PC-3 (cell line): ENCODE results near the gene PCK2. TPM values are rescaled to one million over a fixed set of nuclear protein-coding genes. Genes with fewer than 3 reads are reported as not detected.

Source experiments
- ATAC-seq: fragments of 200-7000 bp; cut with Tn5 transposase; 2 replicates; pipeline ENCODE4 v1.9.1; 2020; ENCODE audit warnings: mild to moderate bottlenecking, moderate library complexity
- BruUV-seq: library from RNA; stranded (reverse); fragments of 400-500 nt; replicated peaks from 2 replicates; lab custom pipeline; 2021; lab: Mats Ljungman, UMichigan
- CTCF ChIA-PET: fragments of 300-600 bp; sonication (Branson Sonifier 250); formaldehyde crosslinking; loops from one replicate; lab custom pipeline; 2022; ENCODE audit warnings: antibody characterized with exemption; lab: Charles Lee
- POLR2A ChIA-PET: fragments of 300-600 bp; sonication (Branson Sonifier 250); formaldehyde crosslinking; loops from one replicate; lab custom pipeline; 2022; ENCODE audit warnings: antibody characterized with exemption; ENCODE audit not compliant: unreplicated experiment; lab: Charles Lee
- DNase-seq: peaks from one replicate; pipeline ENCODE4 v3.0.0-alpha.2; 2015
- H2AFZ ChIP-seq: fragments of 300-600 bp; sonication (generic); 2 replicates; pipeline ENCODE4 v1.6.0; 2016; ENCODE audit warnings: antibody characterized with exemption, low read length
- H3F3A ChIP-seq: fragments of 300-600 bp; sonication (generic); one replicate; pipeline ENCODE4 v1.6.0; 2017; ENCODE audit warnings: antibody characterized with exemption, low read length, control low read depth, mild to moderate bottlenecking; ENCODE audit not compliant: unreplicated experiment
- H3K27ac ChIP-seq: fragments of 300-600 bp; sonication (generic); 2 replicates; pipeline ENCODE4 v1.5.1; 2016; ENCODE audit warnings: mild to moderate bottlenecking, low read length
- H3K27me3 ChIP-seq: fragments of 300-600 bp; sonication (generic); 2 replicates; pipeline ENCODE4 v1.6.1; 2016; ENCODE audit warnings: low read length, mixed read lengths
- H3K36me3 ChIP-seq: fragments of 300-600 bp; sonication (generic); 2 replicates; pipeline ENCODE4 v1.6.1; 2016; ENCODE audit warnings: low read depth, mixed run types, low read length, mixed read lengths
- H3K4me1 ChIP-seq: fragments of 300-600 bp; sonication (generic); 2 replicates; pipeline ENCODE4 v1.5.1; 2016; ENCODE audit warnings: low read length; ENCODE audit not compliant: insufficient read depth
- H3K4me2 ChIP-seq: fragments of 300-600 bp; sonication (generic); 2 replicates; pipeline ENCODE4 v1.6.0; 2016; ENCODE audit warnings: low read length
- H3K4me3 ChIP-seq: fragments of 300-600 bp; sonication (generic); 2 replicates; pipeline ENCODE4 v1.5.1; 2016; ENCODE audit warnings: mild to moderate bottlenecking, low read length, mixed read lengths
- H3K79me2 ChIP-seq: fragments of 300-600 bp; sonication (generic); 2 replicates; pipeline ENCODE4 v1.6.1; 2017; ENCODE audit warnings: low read length, mixed read lengths
- H3K9ac ChIP-seq: fragments of 300-600 bp; sonication (generic); 2 replicates; pipeline ENCODE4 v1.6.0; 2016; ENCODE audit warnings: mild to moderate bottlenecking, low read length
- H3K9me2 ChIP-seq: fragments of 300-600 bp; sonication (generic); replicated peaks from 2 replicates; pipeline ENCODE4 v1.6.1; 2016; ENCODE audit warnings: mixed run types, low read length, mixed read lengths
- H3K9me3 ChIP-seq: fragments of 300-600 bp; sonication (generic); 2 replicates; pipeline ENCODE4 v1.6.1; 2016; ENCODE audit warnings: low read length, mixed read lengths
- H4K20me1 ChIP-seq: fragments of 300-600 bp; sonication (generic); 2 replicates; pipeline ENCODE4 v1.6.1; 2016; ENCODE audit warnings: low read length, mixed read lengths
- EZH2 ChIP-seq: fragments of 300-600 bp; sonication (generic); IDR thresholded peaks from one replicate; pipeline ENCODE4 v1.6.1; 2017; ENCODE audit warnings: antibody characterized with exemption, mild to moderate bottlenecking, low read length; ENCODE audit not compliant: unreplicated experiment
- EZH2phosphoT487 ChIP-seq: fragments of 300-600 bp; sonication (generic); IDR thresholded peaks from 2 replicates; pipeline ENCODE4 v1.6.1; 2018; ENCODE audit warnings: mild to moderate bottlenecking, antibody characterized with exemption, low read length, borderline replicate concordance
- intact Hi-C: fragments of 100-400 bp; cut with micrococcal nuclease; formaldehyde crosslinking; loops from 2 replicates; pipeline ENCODE4 v1.9.0; 2023
- total RNA-seq: library from RNA; depleted of rRNA; stranded (reverse); fragments of >200 nt; gene quantifications from 2 replicates; pipeline ENCODE4 v1.2.3, GENCODE V29; 2014
- TF ChIP-seq, protein P1 (sequence below): fragments of 300-600 bp; sonication (generic); conservative IDR thresholded peaks from 2 replicates; pipeline ENCODE4 v1.5.1; 2017; ENCODE audit warnings: antibody characterized with exemption, low read depth, mild to moderate bottlenecking, low read length

PCK2 gene
- total RNA-seq, 1 experiment from 2014 or later, result 11.6 TPM

GRCh38 chr14:24094841-24095270, 745 bp downstream of the PCK2 start:
- no peaks in the 10 kb centered on the region for H4K20me1 ChIP-seq
- BruUV-seq, result no TSS peak
- POLR2A ChIA-PET, result interaction anchor here (0.6 kb wide), 1 partner anchor 20 kb away, joined by 3 read pairs; the partner anchor contains the start of genes DCAF11 and NRL
- no peaks in the 10 kb centered on the region for H3F3A ChIP-seq
- no peaks in the 10 kb centered on the region for H3K9me3 ChIP-seq
- no peaks in the 10 kb centered on the region for H3K36me3 ChIP-seq
- H3K4me1 ChIP-seq, result peaks cover 9% of the 10 kb centered on the region
- peak overlapping the region; percentile 93 for H3K4me2 ChIP-seq
- ATAC-seq (peak; percentile 1; the same call in 1 of the 2 replicates), DNase-seq (no peak)
- H2AFZ ChIP-seq, result peak overlapping the region; percentile 97
- peak overlapping the region; percentile 83 for H3K4me3 ChIP-seq
- H3K79me2 ChIP-seq, result peaks cover 8% of the 10 kb centered on the region; the same call in 1 of the 2 replicates
- peak overlapping the region; percentile 23; the same call in 1 of the 2 replicates for H3K27ac ChIP-seq
- CTCF ChIA-PET, result interaction anchor here (1.4 kb wide), 1 partner anchor 14 kb away, joined by 4 read pairs; no protein-coding TSS in a partner anchor
- peak overlapping the region; percentile 79 for H3K9ac ChIP-seq
- no peaks in the 10 kb centered on the region for H3K9me2 ChIP-seq
- TF ChIP-seq EZH2 (no peak), EZH2phosphoT487 (no peak)
- TF ChIP-seq, protein P1, sequence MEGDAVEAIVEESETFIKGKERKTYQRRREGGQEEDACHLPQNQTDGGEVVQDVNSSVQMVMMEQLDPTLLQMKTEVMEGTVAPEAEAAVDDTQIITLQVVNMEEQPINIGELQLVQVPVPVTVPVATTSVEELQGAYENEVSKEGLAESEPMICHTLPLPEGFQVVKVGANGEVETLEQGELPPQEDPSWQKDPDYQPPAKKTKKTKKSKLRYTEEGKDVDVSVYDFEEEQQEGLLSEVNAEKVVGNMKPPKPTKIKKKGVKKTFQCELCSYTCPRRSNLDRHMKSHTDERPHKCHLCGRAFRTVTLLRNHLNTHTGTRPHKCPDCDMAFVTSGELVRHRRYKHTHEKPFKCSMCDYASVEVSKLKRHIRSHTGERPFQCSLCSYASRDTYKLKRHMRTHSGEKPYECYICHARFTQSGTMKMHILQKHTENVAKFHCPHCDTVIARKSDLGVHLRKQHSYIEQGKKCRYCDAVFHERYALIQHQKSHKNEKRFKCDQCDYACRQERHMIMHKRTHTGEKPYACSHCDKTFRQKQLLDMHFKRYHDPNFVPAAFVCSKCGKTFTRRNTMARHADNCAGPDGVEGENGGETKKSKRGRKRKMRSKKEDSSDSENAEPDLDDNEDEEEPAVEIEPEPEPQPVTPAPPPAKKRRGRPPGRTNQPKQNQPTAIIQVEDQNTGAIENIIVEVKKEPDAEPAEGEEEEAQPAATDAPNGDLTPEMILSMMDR, result no peak
- no peaks in the 10 kb centered on the region for H3K27me3 ChIP-seq
- intact Hi-C loops, result loop anchor here (1.0 to 2.0 kb wide), 2 partner anchors 13 to 46 kb away; partner anchors contain the start of gene EMC9

GRCh38 chr14:24095271-24096068, 1.4 kb downstream of the PCK2 start:
- 0 out of 2 replicates have a peak overlapping the region, but pooled peaks have one; percentile 97 for H2AFZ ChIP-seq
- TF ChIP-seq, protein P1, result no peak
- TF ChIP-seq EZH2 (no peak), EZH2phosphoT487 (no peak)

More at GRCh38 chr14:24095271-24096068, 1.4 kb downstream of the PCK2 start:
- DNase-seq (no peak), ATAC-seq (no peak)
- Histone ChIP-seq H4K20me1 (no peaks in the 10 kb centered on the region), H3K4me2 (peak overlapping the region; percentile 93), H3K4me3 (peak overlapping the region; percentile 83), H3K4me1 (peaks cover 9% of the 10 kb centered on the region), H3K9me3 (no peaks in the 10 kb centered on the region), H3K27me3 (no peaks in the 10 kb centered on the region), H3K9me2 (no peaks in the 10 kb centered on the region), H3K36me3 (no peaks in the 10 kb centered on the region), H3K27ac (no peak overlapping the region), H3K79me2 (peaks cover 8% of the 10 kb centered on the region; the same call in 1 of the 2 replicates), H3F3A (no peaks in the 10 kb centered on the region), H3K9ac (peak overlapping the region; percentile 79)
- intact Hi-C loops, result loop anchor here (2.0 kb wide), 1 partner anchor 45 kb away; the partner anchor contains the start of gene EMC9
- ChIA-PET CTCF (interaction anchor here (1.4 kb wide), 1 partner anchor 13 kb away, joined by 4 read pairs; no protein-coding TSS in a partner anchor), POLR2A (interaction anchor here (0.6 kb wide), 1 partner anchor 19 kb away, joined by 3 read pairs; the partner anchor contains the start of genes DCAF11 and NRL)
- no TSS peak for BruUV-seq
